K562 (cell line): ENCODE data around the gene LRRC75A. TPM values are rescaled to one million over a fixed set of nuclear protein-coding genes. Genes with fewer than 3 reads are reported as not detected.
A peak's percentile ranks its signal among the peaks of the same experiment; 100 is the strongest.

Experiments used
- BACH1 ChIP-seq: fragments of 200-800 bp; sonication (Bioruptor generic); IDR thresholded peaks from 2 replicates; pipeline ENCODE4 v1.6.1; 2016; ENCODE audit warnings: missing genetic modification characterization, missing compliant biosample characterization
- COPS2 ChIP-seq: fragments of 450-650 bp; conservative IDR thresholded peaks from 2 replicates; pipeline ENCODE4 v1.6.1; 2016; ENCODE audit warnings: mild to moderate bottlenecking, moderate library complexity
- CREM ChIP-seq: IDR thresholded peaks from 2 replicates; pipeline ENCODE4 v1.6.1; 2014; ENCODE audit warnings: antibody characterized with exemption, low read depth
- ERF ChIP-seq: fragments of 450-650 bp; formaldehyde crosslinking; IDR thresholded peaks from 2 replicates; pipeline ENCODE4 v1.4.0; 2020; ENCODE audit warnings: mild to moderate bottlenecking, mixed read lengths
- ETV1 ChIP-seq: fragments of 450-650 bp; conservative IDR thresholded peaks from 2 replicates; pipeline ENCODE4 v1.6.1; 2016; ENCODE audit warnings: missing genetic modification characterization, control low read depth, low read depth, missing compliant biosample characterization
- GTF2F1 ChIP-seq: IDR thresholded peaks from 2 replicates; pipeline ENCODE4 v1.6.1; 2011; ENCODE audit warnings: low read depth, low read length, improper control_type of control experiment
- HMG20B ChIP-seq: fragments of 250-450 bp; sonication (Bioruptor Pico); IDR thresholded peaks from 2 replicates; pipeline ENCODE4 v1.5.0; 2021; ENCODE audit warnings: mild to moderate bottlenecking
- NR1H2 ChIP-seq: sonication (generic); formaldehyde crosslinking; IDR thresholded peaks from 2 replicates; pipeline ENCODE4 v1.4.0; 2020; ENCODE audit warnings: mild to moderate bottlenecking, missing genetic modification reagents
- NR2C1 ChIP-seq, 2 experiments: fragments of 450-650 bp; IDR thresholded peaks; 2 replicates each; pipeline ENCODE4 v1.6.1; 2017; ENCODE audit warnings: mild to moderate bottlenecking in 2 of 2, antibody characterized with exemption in 1 of 2, inconsistent platforms in 1 of 2, missing compliant biosample characterization in 1 of 2, missing genetic modification characterization in 1 of 2
- PTBP1 ChIP-seq: fragments of 200-400 bp; formaldehyde crosslinking; IDR thresholded peaks from 2 replicates; pipeline ENCODE4 v1.6.1; 2017; ENCODE audit warnings: low read depth, low read length
- SMARCE1 ChIP-seq: fragments of 450-650 bp; IDR thresholded peaks from 2 replicates; pipeline ENCODE4 v1.7.1; 2016; ENCODE audit warnings: mild to moderate bottlenecking
- STAG1 ChIP-seq: sonication (generic); formaldehyde crosslinking; IDR thresholded peaks from 2 replicates; pipeline ENCODE4 v1.5.0; 2020; ENCODE audit warnings: missing genetic modification reagents, borderline replicate concordance
- TEAD2 ChIP-seq: fragments of 450-650 bp; IDR thresholded peaks from 2 replicates; pipeline ENCODE4 v1.6.1; 2016; ENCODE audit warnings: missing genetic modification characterization, control low read depth, missing compliant biosample characterization
- ZNF134 ChIP-seq: fragments of 250-450 bp; sonication (Bioruptor Pico); conservative IDR thresholded peaks from 2 replicates; pipeline ENCODE4 v1.4.0; 2020
- ZNF561 ChIP-seq: fragments of 450-650 bp; formaldehyde crosslinking; conservative IDR thresholded peaks from 2 replicates; pipeline ENCODE4 v1.4.0; 2020; ENCODE audit warnings: mild to moderate bottlenecking, moderate library complexity
- ZNF785 ChIP-seq: fragments of 250-450 bp; sonication (Bioruptor Pico); IDR thresholded peaks from 2 replicates; pipeline ENCODE4 v1.4.0; 2020; ENCODE audit warnings: mild to moderate bottlenecking
- polyA plus RNA-seq, 8 experiments: library from polyadenylated mRNA; depleted of rRNA in 4 of 8; stranded (reverse) in 5 of 8; unstranded in 3 of 8; fragments of >200 nt; fragmentation: Nextera tagmentation in 2 of 8; fragmentation: Illumina TruSeq in 1 of 8; extraction: Ambion mirVana in 2 of 8; extraction: Trizol in 1 of 8; gene quantifications; 2 replicates each; pipeline versions ENCODE4 v1.2.1 to v1.2.3, GENCODE V29; 2011 to 2014; ENCODE audit warnings: inconsistent platforms in 1 of 8, missing spikeins in 1 of 8
- total RNA-seq, 7 experiments: library from RNA; depleted of rRNA in 6 of 7; stranded (reverse); fragments of >200 nt in 6 of 7; fragmentation: Illumina TruSeq in 2 of 7; extraction: Trizol in 2 of 7; gene quantifications; 2 replicates each; pipeline versions ENCODE4 v1.2.1 to v1.2.3, GENCODE V29; 2011 to 2021; ENCODE audit warnings: low replicate concordance in 1 of 7
- TF ChIP-seq, protein P1 (sequence below): sonication (generic); formaldehyde crosslinking; IDR thresholded peaks from 2 replicates; pipeline ENCODE4 v1.8.1; 2023; ENCODE audit warnings: mild to moderate bottlenecking, missing genetic modification reagents
- TF ChIP-seq, protein P2 (sequence below), 2 experiments: fragments of 450-650 bp in 1 of 2; sonication (generic) in 1 of 2; formaldehyde crosslinking in 1 of 2; IDR thresholded peaks in 1 of 2; conservative IDR thresholded peaks in 1 of 2; 2 replicates each; pipeline versions ENCODE4 v1.6.1 to v1.8.1; 2016 to 2023; ENCODE audit warnings: mild to moderate bottlenecking in 2 of 2, moderate library complexity in 2 of 2, inconsistent platforms in 1 of 2, missing genetic modification reagents in 1 of 2
- TF ChIP-seq, protein P3 (sequence below): fragments of 250-450 bp; sonication (Bioruptor Pico); IDR thresholded peaks from 2 replicates; pipeline ENCODE4 v1.5.0; 2021
- TF ChIP-seq, protein P4 (sequence below): fragments of 450-650 bp; IDR thresholded peaks from 2 replicates; pipeline ENCODE4 v1.6.1; 2016; ENCODE audit warnings: borderline replicate concordance

LRRC75A gene
- total and polyA plus RNA-seq, 9 of the 15 experiments (the other 6 are each of a cell fraction or from before 2014, with no cell fraction given), result 0.04 to 0.34 (median 0.08) TPM; not detected in 5

- TF ChIP-seq, protein P1, sequence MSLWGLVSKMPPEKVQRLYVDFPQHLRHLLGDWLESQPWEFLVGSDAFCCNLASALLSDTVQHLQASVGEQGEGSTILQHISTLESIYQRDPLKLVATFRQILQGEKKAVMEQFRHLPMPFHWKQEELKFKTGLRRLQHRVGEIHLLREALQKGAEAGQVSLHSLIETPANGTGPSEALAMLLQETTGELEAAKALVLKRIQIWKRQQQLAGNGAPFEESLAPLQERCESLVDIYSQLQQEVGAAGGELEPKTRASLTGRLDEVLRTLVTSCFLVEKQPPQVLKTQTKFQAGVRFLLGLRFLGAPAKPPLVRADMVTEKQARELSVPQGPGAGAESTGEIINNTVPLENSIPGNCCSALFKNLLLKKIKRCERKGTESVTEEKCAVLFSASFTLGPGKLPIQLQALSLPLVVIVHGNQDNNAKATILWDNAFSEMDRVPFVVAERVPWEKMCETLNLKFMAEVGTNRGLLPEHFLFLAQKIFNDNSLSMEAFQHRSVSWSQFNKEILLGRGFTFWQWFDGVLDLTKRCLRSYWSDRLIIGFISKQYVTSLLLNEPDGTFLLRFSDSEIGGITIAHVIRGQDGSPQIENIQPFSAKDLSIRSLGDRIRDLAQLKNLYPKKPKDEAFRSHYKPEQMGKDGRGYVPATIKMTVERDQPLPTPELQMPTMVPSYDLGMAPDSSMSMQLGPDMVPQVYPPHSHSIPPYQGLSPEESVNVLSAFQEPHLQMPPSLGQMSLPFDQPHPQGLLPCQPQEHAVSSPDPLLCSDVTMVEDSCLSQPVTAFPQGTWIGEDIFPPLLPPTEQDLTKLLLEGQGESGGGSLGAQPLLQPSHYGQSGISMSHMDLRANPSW (CRISPR knock-in tag), result no peak
- TF ChIP-seq COPS2 (no peak), SMARCE1 (no peak), ZNF561 (no peak), TEAD2 (tag) (no peak), ZNF134 (no peak), HMG20B (no peak), BACH1 (peak; percentile 27; the same call in 1 of the 2 replicates), ZNF785 (CRISPR knock-in tag) (no peak), CREM (peak; percentile 62; the same call in 1 of the 2 replicates), GTF2F1 (peak; percentile 96), NR2C1 (IDR thresholded peaks at IDR 0.05) (no peak), NR2C1 (tag; IDR thresholded peaks at IDR 0.05) (peak; percentile 52), ETV1 (no peak), PTBP1 (0 out of 2 replicates have a peak, but pooled peaks have one; percentile 55), ERF (CRISPR knock-in tag) (no peak), STAG1 (no peak), NR1H2 (CRISPR knock-in tag) (0 out of 2 replicates have a peak, but pooled peaks have one; percentile 12)
- TF ChIP-seq, protein P2, sequence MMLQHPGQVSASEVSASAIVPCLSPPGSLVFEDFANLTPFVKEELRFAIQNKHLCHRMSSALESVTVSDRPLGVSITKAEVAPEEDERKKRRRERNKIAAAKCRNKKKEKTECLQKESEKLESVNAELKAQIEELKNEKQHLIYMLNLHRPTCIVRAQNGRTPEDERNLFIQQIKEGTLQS (IDR thresholded peaks at IDR 0.05), result peak; percentile 26; the same call in 1 of the 2 replicates
- TF ChIP-seq, protein P2 (CRISPR knock-in tag; conservative IDR thresholded peaks at IDR 0.05), result no peak
- TF ChIP-seq, protein P3, sequence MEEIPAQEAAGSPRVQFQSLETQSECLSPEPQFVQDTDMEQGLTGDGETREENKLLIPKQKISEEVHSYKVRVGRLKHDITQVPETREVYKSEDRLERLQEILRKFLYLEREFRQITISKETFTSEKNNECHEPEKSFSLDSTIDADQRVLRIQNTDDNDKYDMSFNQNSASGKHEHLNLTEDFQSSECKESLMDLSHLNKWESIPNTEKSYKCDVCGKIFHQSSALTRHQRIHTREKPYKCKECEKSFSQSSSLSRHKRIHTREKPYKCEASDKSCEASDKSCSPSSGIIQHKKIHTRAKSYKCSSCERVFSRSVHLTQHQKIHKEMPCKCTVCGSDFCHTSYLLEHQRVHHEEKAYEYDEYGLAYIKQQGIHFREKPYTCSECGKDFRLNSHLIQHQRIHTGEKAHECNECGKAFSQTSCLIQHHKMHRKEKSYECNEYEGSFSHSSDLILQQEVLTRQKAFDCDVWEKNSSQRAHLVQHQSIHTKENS (CRISPR knock-in tag), result no peak
- TF ChIP-seq, protein P4, sequence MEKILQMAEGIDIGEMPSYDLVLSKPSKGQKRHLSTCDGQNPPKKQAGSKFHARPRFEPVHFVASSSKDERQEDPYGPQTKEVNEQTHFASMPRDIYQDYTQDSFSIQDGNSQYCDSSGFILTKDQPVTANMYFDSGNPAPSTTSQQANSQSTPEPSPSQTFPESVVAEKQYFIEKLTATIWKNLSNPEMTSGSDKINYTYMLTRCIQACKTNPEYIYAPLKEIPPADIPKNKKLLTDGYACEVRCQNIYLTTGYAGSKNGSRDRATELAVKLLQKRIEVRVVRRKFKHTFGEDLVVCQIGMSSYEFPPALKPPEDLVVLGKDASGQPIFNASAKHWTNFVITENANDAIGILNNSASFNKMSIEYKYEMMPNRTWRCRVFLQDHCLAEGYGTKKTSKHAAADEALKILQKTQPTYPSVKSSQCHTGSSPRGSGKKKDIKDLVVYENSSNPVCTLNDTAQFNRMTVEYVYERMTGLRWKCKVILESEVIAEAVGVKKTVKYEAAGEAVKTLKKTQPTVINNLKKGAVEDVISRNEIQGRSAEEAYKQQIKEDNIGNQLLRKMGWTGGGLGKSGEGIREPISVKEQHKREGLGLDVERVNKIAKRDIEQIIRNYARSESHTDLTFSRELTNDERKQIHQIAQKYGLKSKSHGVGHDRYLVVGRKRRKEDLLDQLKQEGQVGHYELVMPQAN, result peak; percentile 67; the same call in 1 of the 2 replicates
Measured at GRCh38 chr17:16438557-16439302, 53.3 kb downstream of the LRRC75A start (continued).
